Retinal pigment epithelial cell (primary cell): Measurements from ENCODE around the gene MUSTN1.
A peak's percentile ranks its signal among the peaks of the same experiment; 100 is the strongest.

Source experiments
- DNase-seq: peaks from one replicate; pipeline ENCODE4 v3.0.0-alpha.2; 2010; ENCODE audit warnings: low read depth
- H3K4me3 ChIP-seq: 2 replicates; pipeline ENCODE4 v1.5.1; 2011; ENCODE audit warnings: mild to moderate bottlenecking, low read length, control low read depth, moderate library complexity
- TF ChIP-seq, protein P1 (sequence below): conservative IDR thresholded peaks from 2 replicates; pipeline ENCODE4 v1.5.1; 2011; ENCODE audit warnings: low read depth, low read length, control low read depth, inconsistent platforms

MUSTN1 gene

DNA sequence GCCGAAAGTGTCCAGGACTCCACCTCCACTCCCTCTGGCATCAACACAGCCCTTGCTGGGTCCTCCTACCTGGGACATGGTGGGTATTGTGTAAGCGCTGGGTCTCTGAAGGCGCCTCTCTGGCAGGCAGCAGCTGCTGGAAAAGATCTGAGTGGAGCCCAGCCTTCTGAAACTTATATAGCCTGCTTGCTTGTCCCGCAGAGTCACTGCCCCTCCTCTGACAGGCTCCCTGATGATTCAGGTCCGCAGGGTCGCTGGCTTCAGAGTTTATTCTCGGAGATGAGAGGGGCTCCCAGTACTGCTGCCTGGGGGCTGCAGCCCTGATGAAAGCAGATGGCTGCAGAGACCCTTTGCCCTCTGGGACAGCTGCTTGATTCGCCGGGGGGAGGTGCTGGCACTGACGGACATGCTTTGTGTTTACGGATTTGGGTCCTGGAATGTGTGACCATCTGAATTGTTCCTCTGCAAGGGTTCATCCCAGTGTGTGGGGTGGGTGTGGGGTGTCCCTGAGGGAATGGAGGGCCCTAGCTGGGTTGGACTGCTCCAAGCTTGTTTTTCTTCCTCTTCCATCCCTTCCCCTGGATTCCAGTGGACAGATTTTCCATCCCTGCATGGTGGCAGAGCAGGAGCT is at the start of gene MUSTN1:
MUSTN1 (minus strand) TSS at position 149 of the 631 bp plus-strand sequence; CDS start at position 78, 71 bp downstream.
- no peak within 1 kb of the TSS for H3K4me3 ChIP-seq
- TF ChIP-seq, protein P1, sequence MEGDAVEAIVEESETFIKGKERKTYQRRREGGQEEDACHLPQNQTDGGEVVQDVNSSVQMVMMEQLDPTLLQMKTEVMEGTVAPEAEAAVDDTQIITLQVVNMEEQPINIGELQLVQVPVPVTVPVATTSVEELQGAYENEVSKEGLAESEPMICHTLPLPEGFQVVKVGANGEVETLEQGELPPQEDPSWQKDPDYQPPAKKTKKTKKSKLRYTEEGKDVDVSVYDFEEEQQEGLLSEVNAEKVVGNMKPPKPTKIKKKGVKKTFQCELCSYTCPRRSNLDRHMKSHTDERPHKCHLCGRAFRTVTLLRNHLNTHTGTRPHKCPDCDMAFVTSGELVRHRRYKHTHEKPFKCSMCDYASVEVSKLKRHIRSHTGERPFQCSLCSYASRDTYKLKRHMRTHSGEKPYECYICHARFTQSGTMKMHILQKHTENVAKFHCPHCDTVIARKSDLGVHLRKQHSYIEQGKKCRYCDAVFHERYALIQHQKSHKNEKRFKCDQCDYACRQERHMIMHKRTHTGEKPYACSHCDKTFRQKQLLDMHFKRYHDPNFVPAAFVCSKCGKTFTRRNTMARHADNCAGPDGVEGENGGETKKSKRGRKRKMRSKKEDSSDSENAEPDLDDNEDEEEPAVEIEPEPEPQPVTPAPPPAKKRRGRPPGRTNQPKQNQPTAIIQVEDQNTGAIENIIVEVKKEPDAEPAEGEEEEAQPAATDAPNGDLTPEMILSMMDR, result no peak
- no peak for DNase-seq

DNA sequence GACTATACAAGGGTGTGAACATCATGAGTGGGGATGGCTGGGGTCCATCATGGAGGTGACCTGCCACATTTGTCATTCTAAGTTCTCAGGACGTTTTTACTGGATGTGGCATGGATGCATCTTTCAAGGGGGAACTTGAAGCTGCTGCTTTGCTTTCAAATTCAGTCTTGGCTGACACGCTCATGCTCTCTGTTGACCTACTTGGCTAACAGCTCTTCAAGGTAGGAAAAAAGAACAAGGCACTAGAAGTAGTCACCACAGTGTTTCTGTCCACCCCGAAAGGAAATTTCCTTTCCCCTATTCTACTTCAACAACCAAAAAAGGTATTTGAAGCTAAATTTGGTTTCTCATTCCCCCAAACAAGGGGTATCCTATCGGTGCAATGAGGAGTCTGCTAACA is 47.6 kb upstream of the MUSTN1 start:
- no peak for DNase-seq
- TF ChIP-seq, protein P1, result no peak

DNA sequence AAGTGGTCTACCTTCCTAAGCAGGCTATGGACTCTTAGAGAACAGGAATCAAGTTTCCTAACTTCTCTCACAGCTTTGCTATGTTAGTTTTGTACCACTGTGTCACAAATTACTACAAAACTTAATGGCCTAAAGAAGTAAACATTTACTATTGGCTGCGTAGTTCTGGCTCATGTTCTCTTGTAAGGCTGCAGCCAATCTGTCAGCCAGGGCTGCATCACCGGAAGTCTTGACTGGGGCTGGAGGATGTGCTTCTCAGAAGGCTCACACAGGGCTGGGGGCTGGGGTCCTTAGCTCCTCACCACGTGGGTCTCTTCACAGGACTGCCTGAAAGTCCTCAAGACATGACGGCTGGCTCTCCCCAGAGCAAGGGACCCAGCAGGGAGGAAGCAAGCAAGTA is 47.1 kb upstream of the MUSTN1 start:
- H3K4me3 ChIP-seq, result no peak overlapping the region
- TF ChIP-seq, protein P1, result no peak
- DNase-seq, result no peak

More for the DNA sequence above, 47.6 kb upstream of the MUSTN1 start:
- no peak overlapping the region for H3K4me3 ChIP-seq

- DNase-seq, result no peak
- TF ChIP-seq, protein P1, result no peak
- no peak overlapping the region for H3K4me3 ChIP-seq
Observed at GRCh38 chr3:52880474-52880873, 45.7 kb upstream of the MUSTN1 start.

- TF ChIP-seq, protein P1, result no peak
- DNase-seq, result no peak
- no peak overlapping the region for H3K4me3 ChIP-seq
Observed at GRCh38 chr3:52880047-52880446, 45.2 kb upstream of the MUSTN1 start.

- TF ChIP-seq, protein P1, result no peak
- no peak for DNase-seq
- no peak overlapping the region for H3K4me3 ChIP-seq
Observed at GRCh38 chr3:52879581-52879980, 44.8 kb upstream of the MUSTN1 start.

DNA sequence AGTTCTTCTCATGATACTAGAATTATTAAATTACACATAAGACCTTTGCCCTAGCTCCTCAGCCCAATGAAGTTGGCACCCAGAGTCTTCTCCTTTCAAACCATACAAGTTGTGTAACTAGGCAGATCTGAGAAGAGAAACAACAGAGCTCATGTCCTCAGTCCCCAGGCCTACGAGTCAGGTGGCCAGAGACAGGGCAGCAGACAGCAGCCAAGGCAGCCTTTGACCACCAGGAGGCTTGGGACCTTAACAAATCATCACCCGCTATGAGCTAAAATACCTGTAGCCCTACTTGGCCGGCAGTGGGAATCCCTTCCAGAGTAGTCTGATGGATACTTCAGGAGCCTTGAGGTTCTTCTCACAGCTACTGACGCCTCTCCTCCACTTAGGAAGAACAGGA is 44.3 kb upstream of the MUSTN1 start:
- TF ChIP-seq, protein P1, result peak; percentile 22
- DNase-seq, result no peak
- H3K4me3 ChIP-seq, result no peak overlapping the region
